ENCODE data around the gene PWWP2A. TPM values are rescaled to one million over a fixed set of nuclear protein-coding genes. Genes with fewer than 3 reads are reported as not detected.

Gene PWWP2A
- total and polyA plus RNA-seq, 2 of the 4 experiments (the other 2 are of a cell fraction): 8.8 to 12.5 TPM

DNA sequence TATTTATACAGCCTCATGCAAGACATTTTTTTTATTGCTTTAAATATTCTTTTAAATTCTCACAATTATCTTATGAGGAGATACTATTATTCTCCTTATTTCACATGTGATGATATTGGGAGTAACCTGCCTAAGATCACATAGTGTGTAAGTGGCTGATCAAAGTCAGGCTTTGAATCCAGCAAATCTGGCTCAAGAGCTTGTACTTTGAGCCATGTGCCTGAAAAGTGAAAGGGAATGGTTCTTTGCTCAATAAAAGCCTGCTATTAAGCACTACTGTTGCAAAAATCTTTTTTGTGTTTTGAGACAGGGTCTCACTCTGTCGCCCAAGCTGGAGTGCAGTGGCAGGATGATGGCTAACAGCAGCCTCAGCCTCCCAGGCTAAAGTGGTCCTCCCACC is 35.1 kb downstream of the PWWP2A start:
- no peak overlapping the region; the same call in 1 of the 2 replicates for H4K91ac ChIP-seq (ENCODE audit: insufficient read depth, low read depth, low read length)
- peak overlapping the region; percentile 77; the same call in 1 of the 2 replicates for H3K23ac ChIP-seq (ENCODE audit: low read depth, low read length)
- H3K27me3 ChIP-seq (ENCODE audit: control insufficient read depth, insufficient read depth, low read length): no peaks in the 10 kb centered on the region
- peaks cover 7 to 32% of the 10 kb centered on the region in 2 experiments for H3K79me1 ChIP-seq (ENCODE audit: low read depth in 1 of 2, low read length in 2 of 2)
- in situ Hi-C loops (cut with MboI; ENCODE audit: low sequenced_read_pairs): no loop called here
- dilution Hi-C loops (cut with HindIII; ENCODE audit: low sequenced_read_pairs, unreplicated experiment): no loop called here
- peak overlapping the region; percentile 76 for H3K4ac ChIP-seq (ENCODE audit: low read depth, low read length)
- ATAC-seq (ENCODE audit: low read depth): no peak
- intact Hi-C loops (cut with micrococcal nuclease): loop anchor here (10.0 kb wide), 1 partner anchor 311 kb away; no protein-coding TSS in a partner anchor
- no peak overlapping the region for H3K4me3 ChIP-seq (ENCODE audit: insufficient read depth, low read depth, low read length)
- H2AFZ ChIP-seq (replicated peaks; ENCODE audit: low read length, poor library complexity): no peak overlapping the region
- DNase-seq: no peak
- H3K9ac ChIP-seq (ENCODE audit: low read depth, low read length): no peak overlapping the region
- H3K18ac ChIP-seq (ENCODE audit: low read depth, low read length): no peak overlapping the region; the same call in 1 of the 2 replicates
- no TSS peak for BruUV-seq (replicated peaks)
- H2BK15ac ChIP-seq (ENCODE audit: low read depth, low read length): peak overlapping the region; percentile 57; the same call in 1 of the 3 replicates
- WGBS, 2 experiments (ENCODE audit: extremely low coverage in 2 of 2, insufficient read length in 1 of 2): no CpG with 5 or more reads among the region's 1 CpG
- H2AK5ac ChIP-seq (ENCODE audit: low read depth, low read length): peak overlapping the region; percentile 81
- H3K9me1 ChIP-seq (ENCODE audit: insufficient read depth, low read length): peaks cover 9% of the 10 kb centered on the region
- no peak overlapping the region for H3K27ac ChIP-seq (ENCODE audit: insufficient read depth, low read length)
- peak overlapping the region; percentile 96 for H2BK20ac ChIP-seq (ENCODE audit: low read depth, low read length)
- CTCF ChIA-PET: interaction anchor here (1.0 to 1.2 kb wide), 3 partner anchors 62 to 307 kb away, joined by 4 read pairs; no protein-coding TSS in a partner anchor
- H3K36me3 ChIP-seq (ENCODE audit: control insufficient read depth, insufficient read depth, low read length): no peaks in the 10 kb centered on the region
- no peaks in the 10 kb centered on the region for H4K20me1 ChIP-seq (ENCODE audit: insufficient read depth, low read length)
- H2AK9ac ChIP-seq (replicated peaks; ENCODE audit: low read depth, low read length, poor library complexity): no peak overlapping the region
- POLR2A ChIA-PET (ENCODE audit: unreplicated experiment): no interaction called here
- H3K4me1 ChIP-seq (ENCODE audit: control insufficient read depth, insufficient read depth, low read length): peaks cover 11% of the 10 kb centered on the region
- H2BK5ac ChIP-seq (ENCODE audit: low read depth, low read length, poor library complexity, severe bottlenecking): peak overlapping the region; percentile 89
- H3K14ac ChIP-seq (replicated peaks; ENCODE audit: low read depth, low read length): no peak overlapping the region
- no peaks in the 10 kb centered on the region for H3K9me3 ChIP-seq (ENCODE audit: control insufficient read depth, insufficient read depth, low read length)
- TF ChIP-seq BHLHE40 (IDR thresholded peaks at IDR 0.05; ENCODE audit: low read depth, low read length) (no peak), NFE2L2 (IDR thresholded peaks at IDR 0.05; ENCODE audit: low read depth, low read length) (no peak), MAZ (IDR thresholded peaks at IDR 0.05; ENCODE audit: borderline replicate concordance, low read depth, low read length) (no peak), RAD21 (IDR thresholded peaks at IDR 0.05; ENCODE audit: low read length) (no peak)
- TF ChIP-seq, protein P1, sequence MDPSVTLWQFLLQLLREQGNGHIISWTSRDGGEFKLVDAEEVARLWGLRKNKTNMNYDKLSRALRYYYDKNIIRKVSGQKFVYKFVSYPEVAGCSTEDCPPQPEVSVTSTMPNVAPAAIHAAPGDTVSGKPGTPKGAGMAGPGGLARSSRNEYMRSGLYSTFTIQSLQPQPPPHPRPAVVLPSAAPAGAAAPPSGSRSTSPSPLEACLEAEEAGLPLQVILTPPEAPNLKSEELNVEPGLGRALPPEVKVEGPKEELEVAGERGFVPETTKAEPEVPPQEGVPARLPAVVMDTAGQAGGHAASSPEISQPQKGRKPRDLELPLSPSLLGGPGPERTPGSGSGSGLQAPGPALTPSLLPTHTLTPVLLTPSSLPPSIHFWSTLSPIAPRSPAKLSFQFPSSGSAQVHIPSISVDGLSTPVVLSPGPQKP (IDR thresholded peaks at IDR 0.05; ENCODE audit: borderline replicate concordance, low read depth, low read length): no peak
- H3K56ac ChIP-seq (ENCODE audit: extremely low read depth, insufficient read depth, low read length): no peak overlapping the region
- no peak overlapping the region for H3K4me2 ChIP-seq (ENCODE audit: low read depth, low read length)
- peak overlapping the region in 1 of 2 experiments; percentile 63; a peak in 2 of 4 replicates for H4K8ac ChIP-seq (ENCODE audit: low read depth in 2 of 2, low read length in 2 of 2)
- H2BK120ac ChIP-seq (ENCODE audit: low read depth, low read length): peak overlapping the region; percentile 94; the same call in 1 of the 2 replicates
- H4K5ac ChIP-seq (ENCODE audit: low read depth, low read length): no peak overlapping the region

All from IMR-90 (cell line).